H9 (cell line): ENCODE results near the gene FBN2. TPM values are rescaled to one million over a fixed set of nuclear protein-coding genes. Genes with fewer than 3 reads are reported as not detected.

ENCODE experiments used
- DNase-seq: peaks from one replicate; pipeline ENCODE4 v3.0.0-alpha.2; 2017
- H2AFZ ChIP-seq: one replicate; pipeline ENCODE4 v1.6.1; 2013; ENCODE audit warnings: mild to moderate bottlenecking, low read length, control low read depth, moderate library complexity
- H2AK5ac ChIP-seq: 2 replicates; pipeline ENCODE4 v1.6.1; 2013; ENCODE audit warnings: low read length, control low read depth, mixed read lengths; ENCODE audit not compliant: insufficient read length
- H2BK120ac ChIP-seq: one replicate; pipeline ENCODE4 v1.6.1; 2013; ENCODE audit warnings: low read depth, mild to moderate bottlenecking, low read length, control low read depth, inconsistent platforms; ENCODE audit not compliant: poor library complexity, severe bottlenecking
- H2BK12ac ChIP-seq: 2 replicates; pipeline ENCODE4 v1.6.1; 2013; ENCODE audit warnings: low read length, control low read depth, mixed read lengths, low read depth; ENCODE audit not compliant: insufficient read length
- H2BK15ac ChIP-seq: 2 replicates; pipeline ENCODE4 v1.6.1; 2013; ENCODE audit warnings: low read depth, low read length, control low read depth
- H2BK20ac ChIP-seq: one replicate; pipeline ENCODE4 v1.6.1; 2013; ENCODE audit warnings: low read depth, mild to moderate bottlenecking, low read length, control low read depth, inconsistent platforms; ENCODE audit not compliant: poor library complexity, severe bottlenecking
- H2BK5ac ChIP-seq: 2 replicates; pipeline ENCODE4 v1.6.1; 2013; ENCODE audit warnings: low read length, control low read depth, mixed read lengths; ENCODE audit not compliant: insufficient read length
- H3K14ac ChIP-seq: 2 replicates; pipeline ENCODE4 v1.6.1; 2013; ENCODE audit warnings: low read length, control low read depth; ENCODE audit not compliant: insufficient read depth
- H3K18ac ChIP-seq: 2 replicates; pipeline ENCODE4 v1.6.1; 2013; ENCODE audit warnings: low read depth, mild to moderate bottlenecking, mixed read lengths, low read length, control low read depth; ENCODE audit not compliant: insufficient read length
- H3K23ac ChIP-seq: 2 replicates; pipeline ENCODE4 v1.6.1; 2013; ENCODE audit warnings: low read length, control low read depth, mixed read lengths, low read depth; ENCODE audit not compliant: insufficient read length
- H3K23me2 ChIP-seq: 2 replicates; pipeline ENCODE4 v1.6.1; 2013; ENCODE audit warnings: low read depth, mild to moderate bottlenecking, mixed read lengths, low read length, control low read depth; ENCODE audit not compliant: insufficient read length, poor library complexity, severe bottlenecking
- H3K27ac ChIP-seq: 2 replicates; pipeline ENCODE4 v1.5.1; 2013; ENCODE audit warnings: low read length, control low read depth, mixed read lengths, low read depth; ENCODE audit not compliant: insufficient read length
- H3K27me3 ChIP-seq: 2 replicates; pipeline ENCODE4 v1.6.1; 2013; ENCODE audit warnings: low read length, control low read depth, inconsistent platforms; ENCODE audit not compliant: insufficient read depth
- H3K4ac ChIP-seq: 2 replicates; pipeline ENCODE4 v1.6.1; 2013; ENCODE audit warnings: low read depth, mild to moderate bottlenecking, control low read depth, inconsistent platforms, low read length, moderate library complexity
- H3K4me1 ChIP-seq: 2 replicates; pipeline ENCODE4 v1.6.1; 2013; ENCODE audit warnings: low read length, control low read depth, inconsistent platforms; ENCODE audit not compliant: insufficient read depth
- H3K4me2 ChIP-seq: 2 replicates; pipeline ENCODE4 v1.6.1; 2013; ENCODE audit warnings: low read length, control low read depth, mixed read lengths; ENCODE audit not compliant: insufficient read length, insufficient read depth
- H3K56ac ChIP-seq: 2 replicates; pipeline ENCODE4 v1.6.1; 2013; ENCODE audit warnings: low read depth, mild to moderate bottlenecking, mixed read lengths, low read length, control low read depth; ENCODE audit not compliant: insufficient read length
- H3K79me1 ChIP-seq: 2 replicates; pipeline ENCODE4 v1.6.1; 2013; ENCODE audit warnings: low read depth, mild to moderate bottlenecking, moderate library complexity, low read length, control low read depth, inconsistent platforms; ENCODE audit not compliant: insufficient read depth, poor library complexity, severe bottlenecking
- H3K79me2 ChIP-seq: 2 replicates; pipeline ENCODE4 v1.6.1; 2013; ENCODE audit warnings: low read length, control low read depth, inconsistent platforms; ENCODE audit not compliant: insufficient read depth
- H3K9ac ChIP-seq: 2 replicates; pipeline ENCODE4 v1.6.1; 2013; ENCODE audit warnings: low read length, control low read depth, mixed read lengths; ENCODE audit not compliant: insufficient read length; ENCODE audit errors: extremely low read depth
- H3K9me3 ChIP-seq: one replicate; pipeline ENCODE4 v1.6.1; 2013; ENCODE audit warnings: low read depth, low read length, inconsistent platforms; ENCODE audit not compliant: control insufficient read depth
- H3T11ph ChIP-seq: one replicate; pipeline ENCODE4 v1.6.1; 2013; ENCODE audit warnings: mild to moderate bottlenecking, low read length, control low read depth, inconsistent platforms
- H4K20me1 ChIP-seq: one replicate; pipeline ENCODE4 v1.6.1; 2013; ENCODE audit not compliant: control insufficient read depth, insufficient read length, insufficient read depth
- H4K5ac ChIP-seq: 2 replicates; pipeline ENCODE4 v1.6.1; 2013; ENCODE audit warnings: low read depth, mild to moderate bottlenecking, mixed read lengths, low read length, control low read depth; ENCODE audit not compliant: insufficient read length
- H4K8ac ChIP-seq: replicated peaks from 2 replicates; pipeline ENCODE4 v1.6.1; 2013; ENCODE audit warnings: low read length, control low read depth, mixed read lengths, low read depth; ENCODE audit not compliant: insufficient read length
- H4K91ac ChIP-seq: 2 replicates; pipeline ENCODE4 v1.6.1; 2013; ENCODE audit warnings: low read depth, mild to moderate bottlenecking, moderate library complexity, mixed read lengths, low read length, control low read depth; ENCODE audit not compliant: insufficient read length
- H3K27ac Mint-ChIP-seq, 3 experiments: 2 replicates in 2 of 3; 3 replicates in 1 of 3; pipeline ENCODE4 v1.8.0; 2020 to 2021; ENCODE audit warnings: mixed read lengths in 3 of 3, mild to moderate bottlenecking in 1 of 3, moderate library complexity in 1 of 3
- H3K27me3 Mint-ChIP-seq: 2 replicates; pipeline ENCODE4 v1.8.0; 2021; ENCODE audit warnings: low read depth, mild to moderate bottlenecking, moderate library complexity, mixed read lengths
- H3K36me3 Mint-ChIP-seq, 3 experiments: 2 replicates in 2 of 3; 3 replicates in 1 of 3; pipeline ENCODE4 v1.8.0; 2020 to 2021; ENCODE audit warnings: low read depth in 3 of 3, mixed read lengths in 3 of 3; ENCODE audit not compliant: insufficient read depth in 1 of 3
- H3K4me1 Mint-ChIP-seq, 2 experiments: 2 replicates each; pipeline ENCODE4 v1.8.0; 2020; ENCODE audit warnings: mixed read lengths in 2 of 2
- H3K4me3 Mint-ChIP-seq, 2 experiments: 2 replicates in 1 of 2; 3 replicates in 1 of 2; pipeline ENCODE4 v1.8.0; 2020 to 2021; ENCODE audit warnings: mild to moderate bottlenecking in 2 of 2, mixed read lengths in 2 of 2, moderate library complexity in 1 of 2
- H3K9me3 Mint-ChIP-seq, 2 experiments: 2 replicates in 1 of 2; 3 replicates in 1 of 2; pipeline ENCODE4 v1.8.0; 2020; ENCODE audit warnings: mild to moderate bottlenecking in 2 of 2, mixed read lengths in 2 of 2, moderate library complexity in 1 of 2
- CTCF ChIP-seq: fragments of 200-600 bp; sonication (generic); conservative IDR thresholded peaks from 3 replicates; pipeline ENCODE4 v1.8.0; 2021; ENCODE audit warnings: antibody characterized with exemption, mild to moderate bottlenecking
- WGBS: extraction: QIAGEN DNeasy Blood & Tissue Kit; methylation state at CpG from one replicate; pipeline ENCODE4 v1.1.7; 2013; ENCODE audit warnings: missing lambda C conversion rate, low lambda C conversion rate, mixed read lengths; ENCODE audit not compliant: insufficient read length; ENCODE audit errors: extremely low coverage; 5-methylcytosine and 5-hydroxymethylcytosine counted together
- total RNA-seq: library from RNA; stranded (reverse); gene quantifications from 2 replicates; pipeline ENCODE4 v1.2.1, GENCODE V29; 2021

FBN2 gene
- total RNA-seq, 1 experiment from 2014 or later: 8.3 TPM

DNA sequence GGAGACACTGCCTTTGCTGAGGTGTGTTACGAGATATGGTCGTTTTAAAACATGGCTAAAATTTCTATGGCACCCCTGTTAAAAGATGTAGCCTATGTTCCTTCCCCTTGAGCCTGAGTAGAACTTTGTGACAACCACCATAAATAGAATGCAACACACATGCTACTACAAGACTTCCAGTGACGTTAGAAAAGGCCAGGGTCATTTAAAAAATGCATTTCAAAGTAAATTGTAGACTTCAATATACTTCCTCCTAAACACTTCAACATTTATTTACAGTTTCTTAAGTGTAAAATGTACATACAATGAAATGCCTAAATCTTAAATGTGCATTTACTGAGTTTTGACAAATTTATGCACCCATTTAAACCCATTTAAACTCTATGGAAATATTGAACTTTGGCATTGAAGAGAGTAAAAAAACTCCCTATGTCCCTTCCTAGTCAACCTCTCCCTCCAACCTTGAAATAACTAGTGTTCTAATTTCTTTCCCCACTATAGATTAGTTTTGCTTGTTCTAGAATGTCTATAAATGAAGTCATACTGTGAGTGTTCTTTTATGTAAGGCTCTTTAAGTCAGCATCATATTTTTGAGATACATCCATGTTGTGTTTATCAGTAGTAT lies 294.0 kb downstream of the FBN2 start:
- no peaks in the 10 kb centered on the region for H3K4me1 ChIP-seq

More for the DNA sequence above, 294.0 kb downstream of the FBN2 start:
- Histone ChIP-seq H3K79me1 (no peaks in the 10 kb centered on the region), H3K56ac (no peak overlapping the region), H3K4ac (no peak overlapping the region), H3K23me2 (no peaks in the 10 kb centered on the region), H2BK12ac (no peak overlapping the region), H4K91ac (no peak overlapping the region), H3K9ac (no peak overlapping the region), H4K20me1 (no peaks in the 10 kb centered on the region), H2BK5ac (no peak overlapping the region), H3K14ac (no peak overlapping the region), H2BK20ac (no peak overlapping the region), H3K79me2 (no peaks in the 10 kb centered on the region), H3K27me3 (no peaks in the 10 kb centered on the region), H2BK120ac (no peak overlapping the region), H2AK5ac (no peak overlapping the region), H2BK15ac (no peak overlapping the region), H3K27ac (no peak overlapping the region), H3K4me2 (no peak overlapping the region), H3T11ph (no peak overlapping the region), H4K5ac (no peak overlapping the region), H3K23ac (no peak overlapping the region), H2AFZ (no peak overlapping the region), H4K8ac (no peak overlapping the region), H3K18ac (no peak overlapping the region), H3K9me3 (no peaks in the 10 kb centered on the region)
- no CpG with 5 or more reads among the region's 3 CpGs for WGBS
- DNase-seq: no peak
- Mint-ChIP-seq H3K27ac (no peak overlapping the region), H3K9me3 (0 out of 5 replicates have a peak, but pooled peaks cover 0 to 2% of the 10 kb centered on the region in 2 experiments), H3K4me3 (no peak overlapping the region), H3K27me3 (no peaks in the 10 kb centered on the region), H3K36me3 (no peaks in the 10 kb centered on the region), H3K4me1 (no peaks in the 10 kb centered on the region; a peak in 1 of 4 replicates)
- TF ChIP-seq CTCF: no peak
